DND-41 (cell line): ENCODE data around the gene TSKS.

ENCODE experiments used
- EZH2 ChIP-seq: IDR thresholded peaks from 3 replicates; pipeline ENCODE4 v1.6.1; 2012; ENCODE audit warnings: borderline replicate concordance, low read depth, mild to moderate bottlenecking, moderate library complexity, low read length, inconsistent platforms; ENCODE audit not compliant: severe bottlenecking
- TF ChIP-seq, protein P1 (sequence below): IDR thresholded peaks from 2 replicates; pipeline ENCODE4 v1.5.1; 2012; ENCODE audit warnings: borderline replicate concordance, low read length, moderate library complexity, mild to moderate bottlenecking; ENCODE audit not compliant: poor library complexity, severe bottlenecking; ENCODE audit errors: extremely low read depth

DNA sequence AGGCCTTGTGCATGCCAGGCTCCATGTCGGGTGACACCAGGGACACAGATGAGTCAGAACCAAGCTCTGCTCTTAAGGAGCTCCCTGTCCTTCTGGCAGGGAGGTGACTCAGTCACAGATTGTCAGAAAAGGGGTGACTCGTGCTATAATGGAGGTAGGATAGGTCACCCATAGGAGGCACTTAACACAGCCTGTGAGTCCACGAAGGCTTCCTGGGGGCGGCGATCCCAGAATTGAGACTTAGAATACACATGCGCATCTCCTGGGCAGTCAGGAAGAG, 30.4 kb upstream of the TSKS start:
- TF ChIP-seq, protein P1, sequence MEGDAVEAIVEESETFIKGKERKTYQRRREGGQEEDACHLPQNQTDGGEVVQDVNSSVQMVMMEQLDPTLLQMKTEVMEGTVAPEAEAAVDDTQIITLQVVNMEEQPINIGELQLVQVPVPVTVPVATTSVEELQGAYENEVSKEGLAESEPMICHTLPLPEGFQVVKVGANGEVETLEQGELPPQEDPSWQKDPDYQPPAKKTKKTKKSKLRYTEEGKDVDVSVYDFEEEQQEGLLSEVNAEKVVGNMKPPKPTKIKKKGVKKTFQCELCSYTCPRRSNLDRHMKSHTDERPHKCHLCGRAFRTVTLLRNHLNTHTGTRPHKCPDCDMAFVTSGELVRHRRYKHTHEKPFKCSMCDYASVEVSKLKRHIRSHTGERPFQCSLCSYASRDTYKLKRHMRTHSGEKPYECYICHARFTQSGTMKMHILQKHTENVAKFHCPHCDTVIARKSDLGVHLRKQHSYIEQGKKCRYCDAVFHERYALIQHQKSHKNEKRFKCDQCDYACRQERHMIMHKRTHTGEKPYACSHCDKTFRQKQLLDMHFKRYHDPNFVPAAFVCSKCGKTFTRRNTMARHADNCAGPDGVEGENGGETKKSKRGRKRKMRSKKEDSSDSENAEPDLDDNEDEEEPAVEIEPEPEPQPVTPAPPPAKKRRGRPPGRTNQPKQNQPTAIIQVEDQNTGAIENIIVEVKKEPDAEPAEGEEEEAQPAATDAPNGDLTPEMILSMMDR, result no peak
- TF ChIP-seq EZH2, result no peak
